ENCODE data around the gene PRSS53. TPM values are rescaled to one million over a fixed set of nuclear protein-coding genes. Genes with fewer than 3 reads are reported as not detected.
"Not testable (repeated sequence)": the region's sequence is repeated elsewhere in the genome, so short reads cannot be mapped to it uniquely, and the experiment has no call there.

The PRSS53 gene
- total RNA-seq (10 to 100 TPM in 1 of 2 donors, under 1 TPM in 1; 0.51 to 14.5 TPM), polyA plus RNA-seq (1 to 10 TPM; 1.6 to 4.4 TPM)

GRCh38 chr16:31088459-31089183 is at the start of gene PRSS53:
Gene PRSS53 (minus strand): TSS chr16:31088943. CDS start chr16:31088809, 134 bp downstream.
- Histone ChIP-seq H3K4me3 (ENCODE audit: low read depth in 1 of 3, low read length in 3 of 3) (no peak within 1 kb of the TSS), H3K36me3 (ENCODE audit: control insufficient read depth in 4 of 4, insufficient read depth in 3 of 4, low read depth in 1 of 4, low read length in 3 of 4) (peaks cover 13 to 44% (median 27%) of the 10 kb centered on the region in 4 donors), H3K4me1 (ENCODE audit: control insufficient read depth in 4 of 4, insufficient read depth in 4 of 4, low read length in 3 of 4) (peaks cover 0 to 12% (median 8%) of the 10 kb centered on the region in 4 donors), H3K27me3 (ENCODE audit: control insufficient read depth in 4 of 4, insufficient read depth in 4 of 4, low read length in 3 of 4) (no peaks in the 10 kb centered on the region), H3K9me3 (ENCODE audit: control insufficient read depth in 4 of 4, low read length in 3 of 4) (no peaks in the 10 kb centered on the region), H3K27ac (ENCODE audit: low read depth in 1 of 2, low read length in 2 of 2) (no peak within 1 kb of the TSS), H3K9ac (ENCODE audit: low read depth in 1 of 2, low read length in 2 of 2) (no peak within 1 kb of the TSS)
- DNase-seq (ENCODE audit: low spot score), result no peak
- TF ChIP-seq EGR1 (IDR thresholded peaks at IDR 0.05; ENCODE audit: low read depth in 2 of 2) (no peak), NR2F2 (IDR thresholded peaks at IDR 0.05) (no peak), RAD21 (IDR thresholded peaks at IDR 0.05) (no peak), CTCF (IDR thresholded peaks at IDR 0.05; ENCODE audit: low read depth, low read length, missing input control) (no peak), REST (IDR thresholded peaks at IDR 0.05) (no peak), FOXA2 (IDR thresholded peaks at IDR 0.05) (no peak), FOXA1 (IDR thresholded peaks at IDR 0.05) (no peak), RXRA (IDR thresholded peaks at IDR 0.05) (no peak), JUND (IDR thresholded peaks at IDR 0.05) (no peak), HNF4A (conservative IDR thresholded peaks at IDR 0.05) (no peak), HNF4G (IDR thresholded peaks at IDR 0.05) (no peak), TAF1 (conservative IDR thresholded peaks at IDR 0.05) (no peak), SP1 (IDR thresholded peaks at IDR 0.05) (no peak)
- TF ChIP-seq, protein P1, sequence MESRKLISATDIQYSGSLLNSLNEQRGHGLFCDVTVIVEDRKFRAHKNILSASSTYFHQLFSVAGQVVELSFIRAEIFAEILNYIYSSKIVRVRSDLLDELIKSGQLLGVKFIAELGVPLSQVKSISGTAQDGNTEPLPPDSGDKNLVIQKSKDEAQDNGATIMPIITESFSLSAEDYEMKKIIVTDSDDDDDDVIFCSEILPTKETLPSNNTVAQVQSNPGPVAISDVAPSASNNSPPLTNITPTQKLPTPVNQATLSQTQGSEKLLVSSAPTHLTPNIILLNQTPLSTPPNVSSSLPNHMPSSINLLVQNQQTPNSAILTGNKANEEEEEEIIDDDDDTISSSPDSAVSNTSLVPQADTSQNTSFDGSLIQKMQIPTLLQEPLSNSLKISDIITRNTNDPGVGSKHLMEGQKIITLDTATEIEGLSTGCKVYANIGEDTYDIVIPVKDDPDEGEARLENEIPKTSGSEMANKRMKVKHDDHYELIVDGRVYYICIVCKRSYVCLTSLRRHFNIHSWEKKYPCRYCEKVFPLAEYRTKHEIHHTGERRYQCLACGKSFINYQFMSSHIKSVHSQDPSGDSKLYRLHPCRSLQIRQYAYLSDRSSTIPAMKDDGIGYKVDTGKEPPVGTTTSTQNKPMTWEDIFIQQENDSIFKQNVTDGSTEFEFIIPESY (IDR thresholded peaks at IDR 0.05), result no peak
- TF ChIP-seq, protein P2, sequence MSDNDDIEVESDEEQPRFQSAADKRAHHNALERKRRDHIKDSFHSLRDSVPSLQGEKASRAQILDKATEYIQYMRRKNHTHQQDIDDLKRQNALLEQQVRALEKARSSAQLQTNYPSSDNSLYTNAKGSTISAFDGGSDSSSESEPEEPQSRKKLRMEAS (IDR thresholded peaks at IDR 0.05), result no peak
- WGBS, result 84% methylated on average over 15 of the region's 15 CpGs

GRCh38 chr16:31136822-31137499 is 48.2 kb upstream of the PRSS53 start:
- peaks cover 11 to 37% (median 22%) of the 10 kb centered on the region in 4 donors for H3K4me1 ChIP-seq (ENCODE audit: control insufficient read depth in 4 of 4, insufficient read depth in 4 of 4, low read length in 3 of 4)
- H3K27me3 ChIP-seq (ENCODE audit: control insufficient read depth in 4 of 4, insufficient read depth in 4 of 4, low read length in 3 of 4); H3K36me3 ChIP-seq (ENCODE audit: control insufficient read depth in 4 of 4, insufficient read depth in 3 of 4, low read depth in 1 of 4, low read length in 3 of 4); H3K4me3 ChIP-seq (ENCODE audit: low read depth in 1 of 3, low read length in 3 of 3); H3K9me3 ChIP-seq (ENCODE audit: control insufficient read depth in 4 of 4, low read length in 3 of 4); H3K27ac ChIP-seq (ENCODE audit: low read depth in 1 of 2, low read length in 2 of 2); DNase-seq (ENCODE audit: low spot score); H3K9ac ChIP-seq (ENCODE audit: low read depth in 1 of 2, low read length in 2 of 2): not testable (repeated sequence)
- 90% methylated on average over 20 of the region's 20 CpGs for WGBS

All from liver (tissue), 9 donors.